K562 (cell line): ENCODE measurements around the gene SLC30A7. TPM values are rescaled to one million over a fixed set of nuclear protein-coding genes. Genes with fewer than 3 reads are reported as not detected.

Experiments
- CHD4 ChIP-seq: fragments of 200-600 bp; sonication (generic); IDR thresholded peaks from 3 replicates; pipeline ENCODE4 v1.6.1; 2012; ENCODE audit warnings: low read depth, mild to moderate bottlenecking, mixed read lengths, low read length, inconsistent platforms; ENCODE audit not compliant: insufficient read depth, insufficient replicate concordance, poor library complexity, severe bottlenecking
- EWSR1 ChIP-seq: fragments of 450-650 bp; IDR thresholded peaks from 2 replicates; pipeline ENCODE4 v1.6.1; 2018; ENCODE audit warnings: borderline replicate concordance, mild to moderate bottlenecking, low read depth, moderate library complexity; ENCODE audit not compliant: partially characterized antibody
- GATAD2A ChIP-seq: fragments of 450-650 bp; IDR thresholded peaks from 2 replicates; pipeline ENCODE4 v1.6.1; 2017
- KLF16 ChIP-seq: IDR thresholded peaks from 2 replicates; pipeline ENCODE4 v1.6.1; 2016; ENCODE audit warnings: antibody characterized with exemption
- MYBL2 ChIP-seq, 2 experiments: fragments of 450-650 bp in 1 of 2; sonication (generic) in 1 of 2; formaldehyde crosslinking in 1 of 2; IDR thresholded peaks; 2 replicates each; pipeline versions ENCODE4 v1.6.1 to v1.8.1; 2017 to 2022; ENCODE audit warnings: borderline replicate concordance in 1 of 2, inconsistent platforms in 1 of 2, low read depth in 1 of 2, mild to moderate bottlenecking in 1 of 2, missing genetic modification reagents in 1 of 2, moderate library complexity in 1 of 2
- RAD51 ChIP-seq: fragments of 450-650 bp; IDR thresholded peaks from 2 replicates; pipeline ENCODE4 v1.7.1; 2016; ENCODE audit warnings: low read depth, mild to moderate bottlenecking, borderline replicate concordance
- SETDB1 ChIP-seq: IDR thresholded peaks from one replicate; pipeline ENCODE4 v1.6.1; 2012; ENCODE audit warnings: low read length, control low read depth, inconsistent platforms
- SIX5 ChIP-seq, 2 experiments: IDR thresholded peaks; 2 replicates each; pipeline ENCODE4 v1.6.1; 2011; ENCODE audit warnings: low read length in 2 of 2, borderline replicate concordance in 1 of 2, low read depth in 1 of 2, mild to moderate bottlenecking in 1 of 2, moderate library complexity in 1 of 2; ENCODE audit not compliant: insufficient read depth in 1 of 2
- STAT5B ChIP-seq: fragments of 250-450 bp; sonication (Bioruptor Pico); IDR thresholded peaks from 2 replicates; pipeline ENCODE4 v1.8.0; 2021; ENCODE audit warnings: mild to moderate bottlenecking, inconsistent platforms
- TEAD4 ChIP-seq, 2 experiments: sonication (generic) in 1 of 2; formaldehyde crosslinking in 1 of 2; IDR thresholded peaks; 2 replicates each; pipeline versions ENCODE4 v1.6.1 to v1.8.0; 2012 to 2022; ENCODE audit warnings: borderline replicate concordance in 1 of 2, inconsistent platforms in 1 of 2, low read length in 1 of 2, mild to moderate bottlenecking in 1 of 2, missing genetic modification reagents in 1 of 2
- TRIM25 ChIP-seq: fragments of 450-650 bp; IDR thresholded peaks from 2 replicates; pipeline ENCODE4 v1.7.0; 2016; ENCODE audit warnings: borderline replicate concordance
- ZNF518B ChIP-seq: fragments of 250-450 bp; sonication (Bioruptor Pico); IDR thresholded peaks from 2 replicates; pipeline ENCODE4 v1.5.0; 2021; ENCODE audit warnings: mild to moderate bottlenecking, moderate library complexity
- polyA plus RNA-seq, 8 experiments: library from polyadenylated mRNA; depleted of rRNA in 4 of 8; stranded (reverse) in 5 of 8; unstranded in 3 of 8; fragments of >200 nt; fragmentation: Nextera tagmentation in 2 of 8; fragmentation: Illumina TruSeq in 1 of 8; extraction: Ambion mirVana in 2 of 8; extraction: Trizol in 1 of 8; gene quantifications; 2 replicates each; pipeline versions ENCODE4 v1.2.1 to v1.2.3, GENCODE V29; 2011 to 2014; ENCODE audit warnings: inconsistent platforms in 1 of 8, missing spikeins in 1 of 8
- total RNA-seq, 7 experiments: library from RNA; depleted of rRNA in 6 of 7; stranded (reverse); fragments of >200 nt in 6 of 7; fragmentation: Illumina TruSeq in 2 of 7; extraction: Trizol in 2 of 7; gene quantifications; 2 replicates each; pipeline versions ENCODE4 v1.2.1 to v1.2.3, GENCODE V29; 2011 to 2021; ENCODE audit warnings: low replicate concordance in 1 of 7

The SLC30A7 gene
- total and polyA plus RNA-seq, 9 of the 15 experiments (the other 6 are each of a cell fraction or from before 2014, with no cell fraction given): 3.5 to 17.1 (median 7.2) TPM

GRCh38 chr1:100909018-100909417, 13.1 kb downstream of the SLC30A7 start (continued):
- no peak for TF ChIP-seq CHD4
- no peak for TF ChIP-seq STAT5B (CRISPR knock-in tag)
- TF ChIP-seq TRIM25: no peak
- TF ChIP-seq TEAD4 (IDR thresholded peaks at IDR 0.05; ENCODE audit: low read length): no peak
- TF ChIP-seq TEAD4 (CRISPR knock-in tag; IDR thresholded peaks at IDR 0.05; ENCODE audit: borderline replicate concordance): no peak
- no peak for TF ChIP-seq RAD51
- TF ChIP-seq ZNF518B (CRISPR knock-in tag): no peak
- no peak for TF ChIP-seq GATAD2A
- no peak for TF ChIP-seq MYBL2 (IDR thresholded peaks at IDR 0.05; ENCODE audit: low read depth)
- TF ChIP-seq MYBL2 (CRISPR knock-in tag; IDR thresholded peaks at IDR 0.05; ENCODE audit: borderline replicate concordance): no peak
- TF ChIP-seq KLF16: no peak
- no peak for TF ChIP-seq SETDB1
- TF ChIP-seq EWSR1: no peak
- TF ChIP-seq SIX5 (IDR thresholded peaks at IDR 0.05; ENCODE audit: borderline replicate concordance in 1 of 2, insufficient read depth in 1 of 2, low read depth in 1 of 2, low read length in 2 of 2): no peak
- TF ChIP-seq, all 486 proteins: peak for 0
